ENCODE results near the gene CBFA2T3. TPM values are rescaled to one million over a fixed set of nuclear protein-coding genes. Genes with fewer than 3 reads are reported as not detected.

Gene CBFA2T3
- total RNA-seq, 1 donor from 2014 or later = not detected

DNA sequence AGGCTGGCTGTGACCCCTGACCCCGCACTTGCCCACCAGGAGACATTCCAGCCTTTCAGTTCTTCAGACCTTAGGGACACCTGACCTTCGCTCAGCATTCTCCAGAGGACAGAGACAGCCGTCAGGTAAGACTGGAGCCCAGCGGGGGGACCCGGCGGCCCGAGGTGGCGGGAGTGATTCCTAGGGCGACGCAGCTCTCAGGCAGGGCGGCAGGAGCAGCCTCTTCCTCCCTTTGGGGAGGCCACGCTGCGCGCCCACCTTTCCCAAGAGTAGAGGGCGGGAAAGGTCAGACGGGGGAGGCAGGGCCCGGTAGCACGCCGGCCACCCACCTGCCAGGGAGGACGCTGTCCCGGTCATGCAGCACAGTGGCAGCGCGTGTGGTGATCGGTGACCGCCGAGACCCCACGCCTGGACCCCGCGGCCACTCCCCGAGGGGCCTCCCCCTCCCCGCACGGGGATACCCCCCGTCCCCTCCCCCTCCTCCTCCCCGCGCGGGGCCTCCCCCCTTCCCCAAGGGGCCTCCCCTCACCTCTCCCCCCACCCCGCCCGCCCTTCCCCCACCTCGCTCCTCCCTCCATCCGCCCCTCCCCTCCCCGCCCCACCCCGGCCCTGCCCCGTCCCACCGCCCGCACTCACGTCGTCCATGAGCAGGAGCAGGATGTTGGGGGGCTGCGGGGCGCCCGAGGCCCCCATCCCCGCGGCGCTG, 120.7 kb downstream of the CBFA2T3 start:
- intact Hi-C loops (cut with micrococcal nuclease) = loop anchor here (1.0 kb wide), 1 partner anchor 74 kb away; no protein-coding TSS in a partner anchor
- DNase-seq = peak; percentile 67
- Mint-ChIP-seq H3K4me1 (peaks cover 19% of the 10 kb centered on the region), H3K4me3 (peak overlapping the region; percentile 99), H3K9me3 (no peaks in the 10 kb centered on the region), H3K27ac (no peak overlapping the region), H3K36me3 (ENCODE audit: low read depth) (peaks cover 22% of the 10 kb centered on the region), H3K27me3 (no peaks in the 10 kb centered on the region)

DNA sequence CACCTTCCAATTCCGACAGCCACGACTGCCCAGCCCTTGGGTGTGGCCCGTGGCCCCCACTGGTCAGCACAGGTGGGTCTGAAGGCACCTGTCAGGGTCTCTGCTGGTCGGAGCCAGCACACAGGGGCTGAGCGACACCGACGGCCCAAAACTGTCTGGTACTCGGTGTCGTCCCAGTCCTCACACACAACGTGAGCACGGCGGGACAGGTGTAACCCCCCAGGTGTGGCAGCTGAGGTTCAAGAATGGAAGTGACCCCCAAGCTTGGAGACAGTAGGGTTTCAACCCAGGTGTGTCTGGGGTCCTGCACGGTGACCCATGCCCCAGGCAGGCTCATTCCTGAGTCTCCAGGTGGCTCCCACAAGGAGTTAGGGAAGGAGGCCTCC, 121.3 kb downstream of the CBFA2T3 start:
- Mint-ChIP-seq H3K36me3 (ENCODE audit: low read depth) (peaks cover 18% of the 10 kb centered on the region), H3K27me3 (no peaks in the 10 kb centered on the region), H3K4me3 (peak overlapping the region; percentile 76), H3K9me3 (no peaks in the 10 kb centered on the region), H3K4me1 (peaks cover 19% of the 10 kb centered on the region), H3K27ac (no peak overlapping the region)
- DNase-seq = no peak
- intact Hi-C loops (cut with micrococcal nuclease) = loop anchor here (1.0 kb wide), 1 partner anchor 73 kb away; no protein-coding TSS in a partner anchor

- Mint-ChIP-seq H3K27ac (peak overlapping the region; percentile 30), H3K9me3 (no peaks in the 10 kb centered on the region), H3K4me1 (peaks cover 19% of the 10 kb centered on the region)
Observed at GRCh38 chr16:88855176-88855575, 121.8 kb downstream of the CBFA2T3 start.

GRCh38 chr16:88854306-88855111, 122.5 kb downstream of the CBFA2T3 start:
- peak; percentile 65 for DNase-seq

More at GRCh38 chr16:88855176-88855575, 121.8 kb downstream of the CBFA2T3 start:
- Mint-ChIP-seq H3K36me3 (ENCODE audit: low read depth) (peaks cover 18% of the 10 kb centered on the region), H3K4me3 (peak overlapping the region; percentile 72), H3K27me3 (no peaks in the 10 kb centered on the region)
- DNase-seq = no peak
- intact Hi-C loops (cut with micrococcal nuclease) = no loop called here

DNA sequence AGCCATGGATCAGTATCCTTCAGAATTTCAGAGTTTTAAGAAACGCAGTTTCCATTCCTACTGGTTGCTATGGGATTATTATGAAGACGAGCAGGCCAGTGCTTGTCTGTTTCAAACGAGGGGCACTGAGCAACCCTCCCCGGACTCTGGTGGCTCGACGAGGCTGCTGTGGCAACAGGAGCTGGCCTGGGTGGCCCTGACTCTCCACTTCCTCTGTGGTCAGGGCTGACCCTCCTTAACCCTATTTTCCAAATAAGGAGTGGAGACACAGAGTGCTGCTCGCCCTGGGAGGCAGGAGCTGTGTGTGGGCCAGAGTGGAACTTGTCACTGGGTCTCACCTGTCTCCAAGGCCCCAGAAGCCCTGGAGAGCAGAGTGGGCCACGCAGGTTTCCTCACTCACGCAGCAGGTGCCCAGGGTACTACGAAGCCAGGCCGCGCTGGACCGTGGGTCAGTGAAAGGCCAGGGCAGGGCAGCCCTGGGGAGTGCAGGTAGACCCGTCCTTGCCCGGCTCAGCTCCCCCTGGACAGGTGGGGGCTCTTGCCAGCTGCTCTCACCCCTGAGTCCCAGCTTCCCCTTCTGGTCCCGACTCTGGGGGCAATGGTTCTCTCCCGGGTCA, 123.6 kb downstream of the CBFA2T3 start:
- H3K27me3 Mint-ChIP-seq = no peaks in the 10 kb centered on the region

More at GRCh38 chr16:88854306-88855111, 122.5 kb downstream of the CBFA2T3 start:
- Mint-ChIP-seq H3K27me3 (no peaks in the 10 kb centered on the region), H3K4me1 (peaks cover 19% of the 10 kb centered on the region), H3K4me3 (peak overlapping the region; percentile 72), H3K27ac (no peak overlapping the region), H3K9me3 (no peaks in the 10 kb centered on the region), H3K36me3 (ENCODE audit: low read depth) (peaks cover 12% of the 10 kb centered on the region)
- intact Hi-C loops (cut with micrococcal nuclease) = no loop called here

DNA sequence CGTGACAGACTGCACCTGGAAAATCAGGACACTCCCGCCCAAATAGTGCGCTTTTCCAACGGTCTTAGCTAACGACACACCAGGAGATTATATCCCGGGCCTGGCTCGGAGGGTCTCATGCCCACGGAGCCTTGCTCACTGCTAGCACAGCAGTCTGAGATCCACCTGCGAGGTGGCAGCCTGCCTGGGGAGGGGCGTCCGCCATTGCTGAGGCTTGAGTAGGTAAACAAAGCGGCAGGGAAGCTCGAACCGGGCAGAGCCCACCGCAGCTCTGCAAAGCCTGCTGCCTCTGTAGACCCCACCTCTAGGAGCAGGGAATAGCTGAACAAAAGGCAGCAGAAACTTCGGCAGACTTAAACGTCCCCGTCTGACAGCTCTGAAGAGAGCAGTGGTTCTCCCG, 125.4 kb downstream of the CBFA2T3 start:
- H3K4me1 Mint-ChIP-seq = peaks cover 8% of the 10 kb centered on the region
- no peak overlapping the region for H3K27ac Mint-ChIP-seq
- no peak overlapping the region for H3K4me3 Mint-ChIP-seq
- H3K36me3 Mint-ChIP-seq (ENCODE audit: low read depth) = peaks cover 3% of the 10 kb centered on the region
- no peak for DNase-seq
- intact Hi-C loops (cut with micrococcal nuclease) = no loop called here
- no peaks in the 10 kb centered on the region for H3K9me3 Mint-ChIP-seq
- H3K27me3 Mint-ChIP-seq = no peaks in the 10 kb centered on the region

More for the DNA sequence above, 123.6 kb downstream of the CBFA2T3 start:
- DNase-seq = no peak
- intact Hi-C loops (cut with micrococcal nuclease) = no loop called here
- peaks cover 10% of the 10 kb centered on the region for H3K36me3 Mint-ChIP-seq (ENCODE audit: low read depth)
- peaks cover 17% of the 10 kb centered on the region for H3K4me1 Mint-ChIP-seq
- no peaks in the 10 kb centered on the region for H3K9me3 Mint-ChIP-seq
- no peak overlapping the region for H3K27ac Mint-ChIP-seq
- H3K4me3 Mint-ChIP-seq = no peak overlapping the region

- DNase-seq = no peak
- H3K27me3 Mint-ChIP-seq = no peaks in the 10 kb centered on the region
- H3K36me3 Mint-ChIP-seq (ENCODE audit: low read depth) = peaks cover 3% of the 10 kb centered on the region
- intact Hi-C loops (cut with micrococcal nuclease) = no loop called here
- no peak overlapping the region for H3K4me3 Mint-ChIP-seq
- H3K27ac Mint-ChIP-seq = no peak overlapping the region
- H3K9me3 Mint-ChIP-seq = no peaks in the 10 kb centered on the region
- peaks cover 8% of the 10 kb centered on the region for H3K4me1 Mint-ChIP-seq
Observed at GRCh38 chr16:88850531-88851199, 126.3 kb downstream of the CBFA2T3 start.

DNA sequence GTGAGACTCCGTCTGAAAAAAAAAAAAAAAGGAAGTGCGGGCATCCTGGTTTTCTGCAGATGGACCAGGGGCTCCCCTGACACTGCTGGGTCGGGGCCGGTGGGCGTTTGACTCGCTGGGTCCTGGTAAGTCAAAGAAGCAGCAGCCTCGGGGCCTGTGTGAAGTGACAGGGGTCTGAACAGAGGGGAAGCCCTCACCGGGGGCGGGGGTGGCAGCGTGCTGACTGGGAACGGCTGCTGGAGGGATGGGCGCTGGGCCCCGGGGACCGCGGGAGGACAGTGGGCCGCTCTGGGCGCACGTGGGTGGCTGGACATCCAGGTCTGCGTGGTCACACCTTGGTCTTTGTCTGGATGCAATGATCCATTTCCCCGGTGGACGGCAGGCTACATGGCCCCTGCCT, 128.4 kb downstream of the CBFA2T3 start:
- no peaks in the 10 kb centered on the region for H3K9me3 Mint-ChIP-seq
- no peaks in the 10 kb centered on the region for H3K27me3 Mint-ChIP-seq
- H3K4me3 Mint-ChIP-seq = no peak overlapping the region
- intact Hi-C loops (cut with micrococcal nuclease) = no loop called here
- H3K27ac Mint-ChIP-seq = no peak overlapping the region
- peaks cover 2% of the 10 kb centered on the region for H3K4me1 Mint-ChIP-seq
- no peaks in the 10 kb centered on the region for H3K36me3 Mint-ChIP-seq (ENCODE audit: low read depth)
- no peak for DNase-seq

DNA sequence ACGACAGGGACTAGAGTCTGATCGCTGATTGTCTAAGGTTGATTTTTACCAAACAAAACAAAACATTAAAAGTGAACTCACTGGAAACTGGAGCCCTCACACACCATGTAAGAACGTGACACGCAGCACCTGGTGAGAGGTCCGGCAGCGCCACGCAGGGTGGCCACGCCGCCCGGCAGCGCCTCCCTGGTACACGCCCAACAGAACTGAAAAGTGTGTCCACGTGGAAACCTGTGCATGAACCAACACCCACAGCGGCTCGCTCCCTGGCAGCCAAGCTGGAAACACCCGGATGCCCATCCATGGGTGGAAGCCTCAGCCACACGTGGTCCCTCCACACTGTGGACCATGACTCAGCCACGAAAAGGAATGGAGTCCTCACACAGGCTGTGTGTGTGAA, 129.4 kb downstream of the CBFA2T3 start:
- Mint-ChIP-seq H3K4me3 (no peak overlapping the region), H3K36me3 (ENCODE audit: low read depth) (no peaks in the 10 kb centered on the region), H3K27me3 (no peaks in the 10 kb centered on the region), H3K9me3 (no peaks in the 10 kb centered on the region), H3K27ac (no peak overlapping the region), H3K4me1 (peaks cover 2% of the 10 kb centered on the region)
- intact Hi-C loops (cut with micrococcal nuclease) = no loop called here
- DNase-seq = no peak

DNA sequence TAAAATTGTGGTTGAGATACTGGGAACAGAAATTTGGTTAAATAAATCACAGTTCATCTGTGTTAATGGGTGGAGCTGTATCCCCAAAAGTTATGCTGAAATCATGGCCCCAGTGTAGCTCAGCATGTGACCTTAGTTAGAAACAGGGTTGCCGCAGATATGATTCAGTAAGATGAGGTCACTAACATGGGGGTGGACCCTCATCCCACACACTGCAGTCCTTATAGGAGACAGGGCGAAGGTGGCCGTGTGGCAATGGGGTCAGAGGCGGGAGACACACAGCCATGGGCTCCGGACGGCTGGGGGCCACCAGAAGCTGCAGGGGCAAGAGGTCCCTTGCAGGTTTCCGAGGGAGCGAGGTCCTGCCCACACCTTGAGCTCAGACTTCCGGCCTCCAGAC, 130.9 kb downstream of the CBFA2T3 start:
- no peak overlapping the region for H3K4me3 Mint-ChIP-seq
- no peak overlapping the region for H3K27ac Mint-ChIP-seq
- DNase-seq = no peak
- H3K27me3 Mint-ChIP-seq = no peaks in the 10 kb centered on the region
- H3K36me3 Mint-ChIP-seq (ENCODE audit: low read depth) = no peaks in the 10 kb centered on the region
- H3K4me1 Mint-ChIP-seq = no peaks in the 10 kb centered on the region
- intact Hi-C loops (cut with micrococcal nuclease) = no loop called here
- H3K9me3 Mint-ChIP-seq = no peaks in the 10 kb centered on the region

DNA sequence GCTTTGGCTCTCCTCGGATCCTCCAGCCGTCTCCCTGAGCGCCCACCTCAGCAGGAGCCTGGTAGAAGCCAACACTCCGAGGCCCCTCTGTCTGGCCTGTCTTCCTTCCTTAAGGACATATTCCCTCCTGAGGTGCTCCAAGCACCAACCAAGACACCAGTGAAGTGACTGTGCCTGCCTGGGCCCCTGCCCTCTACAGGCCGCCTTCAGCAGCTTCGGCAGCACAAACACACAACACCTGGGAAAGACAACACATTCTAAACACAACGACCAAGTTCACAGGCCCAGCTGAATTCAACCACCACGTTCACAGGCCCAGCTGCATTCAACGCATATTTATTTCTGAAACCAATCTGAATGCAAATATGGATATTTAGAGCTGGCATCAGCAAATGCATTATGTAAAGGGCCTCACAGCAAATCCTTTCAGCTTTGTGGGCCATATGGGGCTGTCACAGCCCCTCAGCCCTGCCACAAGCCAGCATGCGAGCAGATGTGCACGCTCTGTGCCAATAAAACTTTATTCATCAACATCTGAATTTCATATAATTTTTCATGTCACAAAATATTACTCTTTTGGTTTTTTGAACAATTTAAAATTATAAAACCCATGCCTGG, 132.5 kb downstream of the CBFA2T3 start:
- H3K4me3 Mint-ChIP-seq = no peak overlapping the region
- intact Hi-C loops (cut with micrococcal nuclease) = no loop called here
- no peaks in the 10 kb centered on the region for H3K9me3 Mint-ChIP-seq
- no peaks in the 10 kb centered on the region for H3K27me3 Mint-ChIP-seq
- no peaks in the 10 kb centered on the region for H3K4me1 Mint-ChIP-seq
- no peak overlapping the region for H3K27ac Mint-ChIP-seq
- H3K36me3 Mint-ChIP-seq (ENCODE audit: low read depth) = no peaks in the 10 kb centered on the region
- DNase-seq = no peak

DNA sequence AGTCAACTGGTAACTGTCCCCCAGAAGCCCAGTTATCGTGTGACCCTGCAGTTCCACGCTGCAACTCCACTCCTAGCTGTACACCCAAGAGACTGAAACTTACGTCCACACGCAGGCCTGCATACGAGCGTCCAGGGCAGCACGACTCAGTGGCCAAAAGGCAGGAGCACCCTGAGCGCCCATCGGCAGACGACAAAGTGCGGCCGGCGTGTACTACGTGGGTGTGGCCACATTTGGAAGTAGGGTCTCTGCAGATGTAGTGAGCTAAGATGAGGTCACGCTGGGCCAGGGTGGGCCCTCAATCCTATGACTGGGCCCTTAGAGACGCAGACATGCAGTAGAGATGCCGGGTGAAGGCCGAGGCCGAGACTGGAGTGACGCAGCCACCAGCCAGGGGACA, 133.8 kb downstream of the CBFA2T3 start:
- no peaks in the 10 kb centered on the region for H3K9me3 Mint-ChIP-seq
- H3K27ac Mint-ChIP-seq = no peak overlapping the region
- H3K27me3 Mint-ChIP-seq = no peaks in the 10 kb centered on the region
- no peaks in the 10 kb centered on the region for H3K4me1 Mint-ChIP-seq
- no peaks in the 10 kb centered on the region for H3K36me3 Mint-ChIP-seq (ENCODE audit: low read depth)
- intact Hi-C loops (cut with micrococcal nuclease) = no loop called here
- H3K4me3 Mint-ChIP-seq = no peak overlapping the region
- DNase-seq = no peak

GRCh38 chr16:88842806-88843205, 134.2 kb downstream of the CBFA2T3 start:
- H3K36me3 Mint-ChIP-seq (ENCODE audit: low read depth) = no peaks in the 10 kb centered on the region
- no peak overlapping the region for H3K27ac Mint-ChIP-seq
- intact Hi-C loops (cut with micrococcal nuclease) = no loop called here
- DNase-seq = no peak
- H3K27me3 Mint-ChIP-seq = no peaks in the 10 kb centered on the region
- no peaks in the 10 kb centered on the region for H3K9me3 Mint-ChIP-seq
- no peaks in the 10 kb centered on the region for H3K4me1 Mint-ChIP-seq
- no peak overlapping the region for H3K4me3 Mint-ChIP-seq
